Neural progenitor cell (in vitro differentiated cells): Measurements from ENCODE around the gene MRGPRX1. TPM values are rescaled to one million over a fixed set of nuclear protein-coding genes. Genes with fewer than 3 reads are reported as not detected.

Experiments used
- DNase-seq: peaks from one replicate; pipeline ENCODE4 v3.0.0-alpha.2; 2016; ENCODE audit warnings: low spot score
- H2AFZ ChIP-seq: fragments of 200-600 bp; sonication (generic); replicated peaks from 2 replicates; pipeline ENCODE4 v1.6.1; 2016; ENCODE audit warnings: antibody characterized with exemption
- H3F3A ChIP-seq: fragments of 200-600 bp; sonication (generic); 2 replicates; pipeline ENCODE4 v1.6.1; 2016; ENCODE audit warnings: antibody characterized with exemption, low read depth
- H3K27ac ChIP-seq: fragments of 200-600 bp; sonication (generic); 2 replicates; pipeline ENCODE4 v1.5.1; 2016; ENCODE audit warnings: mild to moderate bottlenecking
- H3K27me3 ChIP-seq: fragments of 200-600 bp; sonication (generic); 2 replicates; pipeline ENCODE4 v1.6.1; 2016; ENCODE audit warnings: mild to moderate bottlenecking, moderate library complexity
- H3K36me3 ChIP-seq: fragments of 200-600 bp; sonication (generic); 2 replicates; pipeline ENCODE4 v1.5.1; 2016
- H3K4me1 ChIP-seq: fragments of 200-600 bp; sonication (generic); 2 replicates; pipeline ENCODE4 v1.6.1; 2016; ENCODE audit warnings: mixed run types
- H3K4me2 ChIP-seq: fragments of 200-600 bp; sonication (generic); 2 replicates; pipeline ENCODE4 v1.6.1; 2016
- H3K4me3 ChIP-seq: fragments of 200-600 bp; sonication (generic); 2 replicates; pipeline ENCODE4 v1.5.1; 2016
- H3K79me2 ChIP-seq: fragments of 200-600 bp; sonication (generic); 2 replicates; pipeline ENCODE4 v1.6.1; 2016; ENCODE audit warnings: low read depth
- H3K9ac ChIP-seq: fragments of 200-600 bp; sonication (generic); 2 replicates; pipeline ENCODE4 v1.6.1; 2016
- H3K9me3 ChIP-seq: fragments of 200-600 bp; sonication (generic); 2 replicates; pipeline ENCODE4 v1.5.1; 2016; ENCODE audit warnings: low read depth
- H4K20me1 ChIP-seq: fragments of 200-600 bp; sonication (generic); 2 replicates; pipeline ENCODE4 v1.6.1; 2016; ENCODE audit warnings: low read depth
- H3K27ac Mint-ChIP-seq: 3 replicates; pipeline ENCODE4 v1.8.0; 2021; ENCODE audit warnings: mixed read lengths
- H3K27me3 Mint-ChIP-seq: 2 replicates; pipeline ENCODE4 v1.8.0; 2022; ENCODE audit warnings: low read depth, mild to moderate bottlenecking, inconsistent platforms, moderate library complexity, mixed read lengths; ENCODE audit not compliant: insufficient read depth
- H3K36me3 Mint-ChIP-seq: 3 replicates; pipeline ENCODE4 v1.8.0; 2021; ENCODE audit warnings: mixed read lengths
- H3K4me1 Mint-ChIP-seq: 3 replicates; pipeline ENCODE4 v1.8.0; 2021; ENCODE audit warnings: mixed read lengths
- H3K4me3 Mint-ChIP-seq: 3 replicates; pipeline ENCODE4 v1.8.0; 2021; ENCODE audit warnings: mild to moderate bottlenecking, moderate library complexity, mixed read lengths
- H3K9me3 Mint-ChIP-seq: 3 replicates; pipeline ENCODE4 v1.8.0; 2020; ENCODE audit warnings: mixed read lengths
- CTCF ChIP-seq: fragments of 200-600 bp; sonication (generic); IDR thresholded peaks from 2 replicates; pipeline ENCODE4 v1.5.1; 2017; ENCODE audit warnings: antibody characterized with exemption, mild to moderate bottlenecking
- EZH2 ChIP-seq: fragments of 200-600 bp; sonication (generic); IDR thresholded peaks from 2 replicates; pipeline ENCODE4 v1.6.1; 2017; ENCODE audit warnings: antibody characterized with exemption, mild to moderate bottlenecking, moderate library complexity
- EZH2phosphoT487 ChIP-seq: fragments of 200-600 bp; sonication (generic); IDR thresholded peaks from 2 replicates; pipeline ENCODE4 v1.6.1; 2017; ENCODE audit warnings: antibody characterized with exemption
- total RNA-seq: library from RNA; depleted of rRNA; stranded (reverse); fragments of >200 nt; gene quantifications from 2 replicates; pipeline ENCODE4 v1.2.3, GENCODE V29; 2015; ENCODE audit warnings: low replicate concordance

MRGPRX1 gene
- total RNA-seq, result not detected in 2 replicates

GRCh38 chr11:18939314-18939713 is at the start of gene MRGPRX1:
Gene MRGPRX1, minus strand, starts transcription at chr11:18939414. Its CDS starts 4,630 bp downstream, at chr11:18934784.
- no peaks in the 10 kb centered on the region for H3K9me3 ChIP-seq
- TF ChIP-seq EZH2, result no peak
- TF ChIP-seq CTCF, result no peak
- TF ChIP-seq EZH2phosphoT487, result no peak
- H4K20me1 ChIP-seq, result no peaks in the 10 kb centered on the region
- H3K27ac Mint-ChIP-seq, result no peak within 1 kb of the TSS
- no peaks in the 10 kb centered on the region for H3K79me2 ChIP-seq
- DNase-seq, result no peak
- H3K27ac ChIP-seq, result no peak within 1 kb of the TSS
- H3K4me1 Mint-ChIP-seq, result no peaks in the 10 kb centered on the region
- no peak within 1 kb of the TSS for H3K4me3 ChIP-seq
- no peaks in the 10 kb centered on the region for H3K9me3 Mint-ChIP-seq
- no peaks in the 10 kb centered on the region for H3K36me3 ChIP-seq
- H3K36me3 Mint-ChIP-seq, result no peaks in the 10 kb centered on the region
- no peak within 1 kb of the TSS for H3K9ac ChIP-seq
- H3K27me3 Mint-ChIP-seq, result no peaks in the 10 kb centered on the region
- no peak within 1 kb of the TSS for H3K4me2 ChIP-seq
- H3K4me1 ChIP-seq, result no peaks in the 10 kb centered on the region
- no peaks in the 10 kb centered on the region for H3F3A ChIP-seq
- no peaks in the 10 kb centered on the region for H3K27me3 ChIP-seq
- no peak within 1 kb of the TSS for H2AFZ ChIP-seq
- no peak within 1 kb of the TSS for H3K4me3 Mint-ChIP-seq

GRCh38 chr11:18987454-18988231 is 48.4 kb upstream of the MRGPRX1 start:
- Mint-ChIP-seq H3K36me3 (no peaks in the 10 kb centered on the region), H3K27me3 (peaks cover 3% of the 10 kb centered on the region), H3K4me1 (no peaks in the 10 kb centered on the region), H3K9me3 (peaks cover 2% of the 10 kb centered on the region), H3K4me3 (no peak overlapping the region), H3K27ac (no peak overlapping the region)
- TF ChIP-seq EZH2 (no peak), CTCF (no peak), EZH2phosphoT487 (no peak)
- H3K4me2 ChIP-seq, result no peak overlapping the region
- no peaks in the 10 kb centered on the region for H4K20me1 ChIP-seq
- H3F3A ChIP-seq, result no peaks in the 10 kb centered on the region
- H3K36me3 ChIP-seq, result no peaks in the 10 kb centered on the region
- H3K9me3 ChIP-seq, result no peaks in the 10 kb centered on the region
- no peak overlapping the region for H3K27ac ChIP-seq
- no peak for DNase-seq
- no peak overlapping the region for H3K4me3 ChIP-seq
- H3K4me1 ChIP-seq, result no peaks in the 10 kb centered on the region
- H3K27me3 ChIP-seq, result no peaks in the 10 kb centered on the region
- no peaks in the 10 kb centered on the region for H3K79me2 ChIP-seq
- no peak overlapping the region for H2AFZ ChIP-seq
- no peak overlapping the region for H3K9ac ChIP-seq

DNA sequence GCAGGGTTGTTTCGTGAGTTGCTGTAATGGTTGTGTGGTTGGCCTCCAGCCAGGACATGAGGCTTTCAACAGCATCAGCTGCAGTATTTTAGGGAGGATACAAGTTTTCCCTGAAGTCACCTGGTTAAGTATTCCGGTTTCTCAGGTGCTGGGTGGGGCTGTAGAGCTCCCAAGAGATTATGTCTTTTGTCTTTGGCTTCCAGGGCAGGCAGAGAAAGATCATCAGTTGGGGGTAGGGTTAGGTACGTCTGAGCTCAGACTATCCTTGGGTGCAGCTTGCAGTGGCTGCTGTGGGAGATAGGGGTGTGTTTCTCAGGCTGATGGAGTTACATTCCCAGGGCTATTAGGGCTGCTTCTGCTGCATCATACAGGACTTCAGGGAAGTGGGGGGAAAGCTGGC is 47.5 kb upstream of the MRGPRX1 start:
- TF ChIP-seq EZH2phosphoT487, result no peak
- TF ChIP-seq EZH2, result no peak
- no peak for TF ChIP-seq CTCF
- Histone ChIP-seq H4K20me1 (no peaks in the 10 kb centered on the region), H3K27me3 (no peaks in the 10 kb centered on the region), H3K9me3 (no peaks in the 10 kb centered on the region), H3K36me3 (no peaks in the 10 kb centered on the region), H3K9ac (no peak overlapping the region), H3K27ac (no peak overlapping the region), H3K4me3 (no peak overlapping the region), H3K4me2 (no peak overlapping the region), H2AFZ (no peak overlapping the region), H3K4me1 (no peaks in the 10 kb centered on the region), H3K79me2 (no peaks in the 10 kb centered on the region), H3F3A (no peaks in the 10 kb centered on the region)
- peaks cover 5% of the 10 kb centered on the region for H3K27me3 Mint-ChIP-seq
- no peak overlapping the region for H3K27ac Mint-ChIP-seq
- no peak for DNase-seq
- no peaks in the 10 kb centered on the region for H3K36me3 Mint-ChIP-seq
- no peak overlapping the region for H3K4me3 Mint-ChIP-seq
- no peaks in the 10 kb centered on the region for H3K4me1 Mint-ChIP-seq
- H3K9me3 Mint-ChIP-seq, result peaks cover 2% of the 10 kb centered on the region
